Activated CD4-positive, alpha-beta T cell treated with anti-CD3 and anti-CD28 coated beads, Interleukin-2, amount 10 ng/mL, durations not matched to agents 7 days and 5 days (primary cell): ENCODE measurements around the gene DOCK4. TPM values are rescaled to one million over a fixed set of nuclear protein-coding genes. Genes with fewer than 3 reads are reported as not detected.

Source experiments
- CTCF ChIA-PET: fragments of 350-600 bp; sonication (Branson Sonifier 250); formaldehyde crosslinking; loops from one replicate; lab custom pipeline; 2021; ENCODE audit warnings: antibody characterized with exemption; lab: Charles Lee
- POLR2A ChIA-PET: fragments of 350-600 bp; sonication (Branson Sonifier 250); formaldehyde crosslinking; loops from one replicate; lab custom pipeline; 2021; ENCODE audit warnings: antibody characterized with exemption; lab: Charles Lee
- DNase-seq: peaks from one replicate; pipeline ENCODE4 v3.0.0-alpha.2; 2020
- H3K27ac Mint-ChIP-seq: one replicate; pipeline ENCODE4 v1.8.0; 2021; ENCODE audit warnings: mild to moderate bottlenecking, moderate library complexity, mixed read lengths
- H3K27me3 Mint-ChIP-seq: one replicate; pipeline ENCODE4 v1.8.0; 2021; ENCODE audit warnings: mixed read lengths
- H3K36me3 Mint-ChIP-seq: one replicate; pipeline ENCODE4 v1.8.0; 2021; ENCODE audit warnings: low read depth, mixed read lengths
- H3K4me1 Mint-ChIP-seq: one replicate; pipeline ENCODE4 v1.8.0; 2021; ENCODE audit warnings: mixed read lengths
- H3K4me3 Mint-ChIP-seq: one replicate; pipeline ENCODE4 v1.8.0; 2021; ENCODE audit warnings: mild to moderate bottlenecking, moderate library complexity, mixed read lengths
- H3K9me3 Mint-ChIP-seq: one replicate; pipeline ENCODE4 v1.8.0; 2021; ENCODE audit warnings: mixed read lengths
- total RNA-seq, 2 experiments: library from RNA; stranded (reverse); gene quantifications; one replicate each; pipeline ENCODE4 v1.2.3, GENCODE V29; 2021

Gene DOCK4
- total RNA-seq, 2 experiments from 2014 or later: 0.12 to 0.25 TPM

- ChIA-PET CTCF (interaction anchor here (0.7 kb wide), 1 partner anchor 726 kb away, joined by 3 read pairs; no protein-coding TSS in a partner anchor), POLR2A (no interaction called here)
- DNase-seq: no peak
- Mint-ChIP-seq H3K27ac (no peak overlapping the region), H3K27me3 (no peaks in the 10 kb centered on the region), H3K36me3 (no peaks in the 10 kb centered on the region), H3K4me3 (no peak overlapping the region), H3K4me1 (peaks cover 7% of the 10 kb centered on the region), H3K9me3 (no peaks in the 10 kb centered on the region)
These were observed 363.7 kb downstream of the DOCK4 start for GRCh38 chr7:111842491-111842890.

GRCh38 chr7:111841596-111842205 is 364.5 kb downstream of the DOCK4 start:
- peaks cover 7% of the 10 kb centered on the region for H3K4me1 Mint-ChIP-seq
- H3K9me3 Mint-ChIP-seq: no peaks in the 10 kb centered on the region
- no peak overlapping the region for H3K27ac Mint-ChIP-seq
- no peaks in the 10 kb centered on the region for H3K36me3 Mint-ChIP-seq
- CTCF ChIA-PET: no interaction called here
- no peaks in the 10 kb centered on the region for H3K27me3 Mint-ChIP-seq
- no peak overlapping the region for H3K4me3 Mint-ChIP-seq
- no peak for DNase-seq
- POLR2A ChIA-PET: no interaction called here

DNA sequence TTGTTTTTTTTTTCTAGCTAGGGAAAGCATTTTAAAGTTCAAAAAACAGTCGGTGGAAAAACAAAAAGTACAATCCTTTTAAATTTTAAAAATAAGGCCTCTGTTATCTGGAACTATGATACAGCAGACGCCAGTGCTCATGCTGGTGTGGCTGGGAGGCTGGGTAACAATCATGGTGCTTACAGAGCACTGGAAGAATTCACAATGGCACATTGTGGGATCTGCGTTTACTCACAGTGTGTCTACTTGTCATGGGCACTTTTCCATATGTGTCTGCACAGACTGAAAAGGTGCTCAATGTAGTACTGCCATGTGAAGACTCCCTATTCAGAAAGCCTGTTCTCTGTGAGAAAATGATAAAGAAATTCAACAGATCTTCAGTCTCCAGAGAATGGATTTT is 365.7 kb downstream of the DOCK4 start:
- Mint-ChIP-seq H3K27me3 (no peaks in the 10 kb centered on the region), H3K4me3 (no peak overlapping the region), H3K9me3 (no peaks in the 10 kb centered on the region), H3K27ac (no peak overlapping the region), H3K4me1 (peaks cover 7% of the 10 kb centered on the region), H3K36me3 (no peaks in the 10 kb centered on the region)
- DNase-seq: no peak
- POLR2A ChIA-PET: no interaction called here
- CTCF ChIA-PET: no interaction called here

GRCh38 chr7:111839261-111839660 is 366.9 kb downstream of the DOCK4 start:
- ChIA-PET POLR2A (no interaction called here), CTCF (no interaction called here)
- peaks cover 1% of the 10 kb centered on the region for H3K27me3 Mint-ChIP-seq
- DNase-seq: no peak
- H3K9me3 Mint-ChIP-seq: no peaks in the 10 kb centered on the region
- no peak overlapping the region for H3K27ac Mint-ChIP-seq
- H3K4me3 Mint-ChIP-seq: no peak overlapping the region
- H3K4me1 Mint-ChIP-seq: peaks cover 7% of the 10 kb centered on the region
- no peaks in the 10 kb centered on the region for H3K36me3 Mint-ChIP-seq

- H3K4me3 Mint-ChIP-seq: no peak overlapping the region
- ChIA-PET CTCF (no interaction called here), POLR2A (no interaction called here)
- DNase-seq: no peak
- no peaks in the 10 kb centered on the region for H3K36me3 Mint-ChIP-seq
- peaks cover 3% of the 10 kb centered on the region for H3K4me1 Mint-ChIP-seq
- H3K27ac Mint-ChIP-seq: no peak overlapping the region
- peaks cover 3% of the 10 kb centered on the region for H3K27me3 Mint-ChIP-seq
- H3K9me3 Mint-ChIP-seq: no peaks in the 10 kb centered on the region
These were observed 369.6 kb downstream of the DOCK4 start for GRCh38 chr7:111836592-111836991.

DNA sequence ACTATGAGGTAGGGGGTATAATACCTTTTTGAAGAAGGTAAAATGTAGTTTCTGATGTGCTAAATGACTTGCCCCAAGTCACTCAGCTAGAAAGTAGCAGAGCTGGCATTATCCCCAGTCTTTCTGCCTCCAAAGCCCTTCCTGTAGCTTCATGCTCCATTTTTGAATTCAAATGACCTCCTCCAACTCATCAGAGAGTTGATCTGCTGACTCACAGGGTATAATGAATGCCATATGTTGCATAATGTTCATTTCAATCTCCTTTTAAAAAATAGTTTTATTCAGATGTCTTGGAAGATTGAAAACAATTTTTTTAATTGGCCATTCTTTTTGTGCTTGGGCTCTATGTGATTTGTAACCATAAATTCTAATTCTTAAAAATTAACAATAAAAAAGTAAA is 371.1 kb downstream of the DOCK4 start:
- H3K36me3 Mint-ChIP-seq: no peaks in the 10 kb centered on the region

GRCh38 chr7:111834367-111834766 is 371.8 kb downstream of the DOCK4 start:
- no peak overlapping the region for H3K27ac Mint-ChIP-seq
- ChIA-PET POLR2A (interaction anchor here (0.7 kb wide), 1 partner anchor 33 kb away, joined by 3 read pairs; no protein-coding TSS in a partner anchor), CTCF (interaction anchor here (0.6 kb wide), 1 partner anchor 11 kb away, joined by 3 read pairs; no protein-coding TSS in a partner anchor)
- no peaks in the 10 kb centered on the region for H3K9me3 Mint-ChIP-seq
- H3K27me3 Mint-ChIP-seq: peaks cover 3% of the 10 kb centered on the region
- no peak for DNase-seq
- H3K36me3 Mint-ChIP-seq: no peaks in the 10 kb centered on the region
- H3K4me1 Mint-ChIP-seq: no peaks in the 10 kb centered on the region
- no peak overlapping the region for H3K4me3 Mint-ChIP-seq

More for the DNA sequence above, 371.1 kb downstream of the DOCK4 start:
- no peaks in the 10 kb centered on the region for H3K4me1 Mint-ChIP-seq
- no peaks in the 10 kb centered on the region for H3K9me3 Mint-ChIP-seq
- POLR2A ChIA-PET: no interaction called here
- CTCF ChIA-PET: interaction anchor here (0.6 kb wide), 1 partner anchor 12 kb away, joined by 3 read pairs; no protein-coding TSS in a partner anchor
- no peak overlapping the region for H3K4me3 Mint-ChIP-seq
- DNase-seq: no peak
- H3K27ac Mint-ChIP-seq: no peak overlapping the region
- peaks cover 3% of the 10 kb centered on the region for H3K27me3 Mint-ChIP-seq

DNA sequence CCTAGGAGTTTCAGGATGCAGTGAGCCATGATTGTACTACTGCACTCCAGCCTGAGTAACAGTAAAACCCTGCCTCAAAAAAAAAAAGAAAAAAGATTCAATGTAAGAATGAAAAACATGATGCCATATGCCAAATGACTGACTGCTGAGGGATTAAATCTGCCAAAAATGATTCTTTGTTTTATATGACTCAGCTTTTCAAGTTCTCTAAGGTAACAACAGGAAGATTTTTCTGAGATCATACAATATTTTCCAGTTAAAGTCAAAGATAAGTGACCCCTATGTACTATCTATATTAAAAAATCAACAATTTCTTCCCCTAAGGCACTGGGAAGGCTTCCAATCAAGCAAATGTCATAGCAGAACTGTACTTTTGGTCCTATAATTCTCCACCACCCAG is 372.7 kb downstream of the DOCK4 start:
- H3K9me3 Mint-ChIP-seq: no peaks in the 10 kb centered on the region
- no peak overlapping the region for H3K4me3 Mint-ChIP-seq
- ChIA-PET POLR2A (no interaction called here), CTCF (no interaction called here)
- no peak overlapping the region for H3K27ac Mint-ChIP-seq
- no peak for DNase-seq
- H3K36me3 Mint-ChIP-seq: no peaks in the 10 kb centered on the region
- H3K4me1 Mint-ChIP-seq: no peaks in the 10 kb centered on the region
- peaks cover 3% of the 10 kb centered on the region for H3K27me3 Mint-ChIP-seq

DNA sequence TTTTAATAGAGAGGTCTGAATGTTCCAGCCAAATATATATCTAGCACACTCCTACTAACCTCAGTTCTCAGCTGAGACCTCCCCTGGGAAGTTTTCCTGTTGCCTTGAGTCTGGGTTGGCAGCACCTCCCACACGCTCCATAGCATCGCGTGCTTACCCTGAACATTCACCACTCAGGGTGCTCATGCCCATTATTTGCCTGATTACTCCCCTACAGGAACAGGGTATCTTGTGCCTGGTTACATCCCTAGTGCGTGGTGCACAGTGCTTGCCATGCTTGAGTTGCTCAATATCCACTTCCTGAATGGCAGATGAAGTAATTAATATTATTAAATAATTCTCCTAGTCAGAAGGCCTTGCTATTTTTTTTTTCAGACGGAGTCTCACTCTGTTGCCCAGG is 374.0 kb downstream of the DOCK4 start:
- CTCF ChIA-PET: interaction anchor here (1.4 kb wide), 1 partner anchor 12 kb away, joined by 3 read pairs; no protein-coding TSS in a partner anchor
- H3K9me3 Mint-ChIP-seq: no peaks in the 10 kb centered on the region
- H3K27me3 Mint-ChIP-seq: peaks cover 3% of the 10 kb centered on the region
- H3K27ac Mint-ChIP-seq: no peak overlapping the region
- no peaks in the 10 kb centered on the region for H3K4me1 Mint-ChIP-seq
- POLR2A ChIA-PET: no interaction called here
- no peaks in the 10 kb centered on the region for H3K36me3 Mint-ChIP-seq
- H3K4me3 Mint-ChIP-seq: no peak overlapping the region
- no peak for DNase-seq

DNA sequence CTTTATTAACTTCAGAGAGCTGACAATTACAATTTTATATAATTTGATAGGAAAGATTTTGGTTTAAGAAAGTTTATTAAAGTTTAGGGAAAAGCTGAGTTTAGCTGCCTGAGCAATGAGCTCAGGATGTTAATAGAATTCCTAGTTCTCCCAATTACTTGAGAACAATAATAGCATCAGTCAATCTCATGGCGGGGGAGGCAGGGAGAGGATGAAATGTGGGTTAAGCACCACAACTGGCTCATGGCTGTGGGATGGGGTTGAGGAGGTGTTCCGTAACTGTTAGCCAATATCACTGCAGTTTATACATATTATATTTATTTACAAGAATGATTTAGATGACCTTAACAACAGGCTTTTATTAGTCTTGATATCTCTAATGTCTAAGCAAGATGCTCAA is 377.0 kb downstream of the DOCK4 start:
- ChIA-PET CTCF (no interaction called here), POLR2A (no interaction called here)
- Mint-ChIP-seq H3K36me3 (no peaks in the 10 kb centered on the region), H3K27ac (no peak overlapping the region), H3K9me3 (no peaks in the 10 kb centered on the region), H3K4me3 (no peak overlapping the region), H3K27me3 (peaks cover 3% of the 10 kb centered on the region), H3K4me1 (no peaks in the 10 kb centered on the region)
- DNase-seq: no peak

GRCh38 chr7:111827863-111828504 is 378.2 kb downstream of the DOCK4 start:
- Mint-ChIP-seq H3K36me3 (no peaks in the 10 kb centered on the region), H3K4me1 (no peaks in the 10 kb centered on the region), H3K4me3 (no peak overlapping the region), H3K27me3 (peaks cover 1% of the 10 kb centered on the region), H3K27ac (no peak overlapping the region), H3K9me3 (no peaks in the 10 kb centered on the region)
- POLR2A ChIA-PET: no interaction called here
- DNase-seq: no peak
- CTCF ChIA-PET: no interaction called here

DNA sequence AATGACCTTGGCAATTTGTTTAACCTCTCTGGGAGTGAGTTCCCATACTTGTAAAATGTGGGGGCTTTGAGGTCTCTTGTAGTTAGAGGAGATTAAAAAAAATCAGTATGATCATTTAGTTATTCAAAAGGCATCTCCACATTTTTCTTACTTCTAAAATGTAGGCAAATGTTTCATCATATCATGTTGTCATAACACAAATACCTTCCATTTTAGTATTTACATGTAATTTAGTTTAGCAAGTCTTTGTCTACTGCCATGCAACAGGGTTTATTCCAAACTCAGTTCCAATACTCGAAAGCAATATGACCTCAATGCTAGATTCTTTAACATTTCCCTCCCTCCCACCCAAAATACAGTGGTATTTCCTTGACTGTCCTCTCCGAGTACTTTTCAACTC is 381.2 kb downstream of the DOCK4 start:
- no peaks in the 10 kb centered on the region for H3K9me3 Mint-ChIP-seq
- no peaks in the 10 kb centered on the region for H3K36me3 Mint-ChIP-seq
- H3K27ac Mint-ChIP-seq: no peak overlapping the region
- CTCF ChIA-PET: no interaction called here
- H3K27me3 Mint-ChIP-seq: peaks cover 1% of the 10 kb centered on the region
- POLR2A ChIA-PET: no interaction called here
- no peak overlapping the region for H3K4me3 Mint-ChIP-seq
- DNase-seq: no peak
- no peaks in the 10 kb centered on the region for H3K4me1 Mint-ChIP-seq

DNA sequence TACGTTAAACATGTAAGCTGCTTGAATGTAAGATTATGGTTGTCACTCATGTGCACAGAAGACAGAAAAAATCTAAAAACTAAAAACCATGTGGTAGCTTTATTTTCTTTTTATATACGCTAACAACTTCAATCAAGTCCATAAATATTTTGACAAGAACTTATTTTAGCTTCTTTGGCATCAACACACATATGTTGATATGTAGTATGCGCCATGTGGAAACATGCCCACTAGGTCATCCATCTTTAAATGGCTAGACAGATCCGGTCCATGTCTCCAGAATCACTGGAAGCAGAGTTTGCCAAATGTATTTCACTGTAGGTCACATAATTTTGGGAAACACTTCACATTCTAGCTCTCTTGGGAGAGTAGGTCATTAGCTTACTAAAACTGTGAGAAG is 382.4 kb downstream of the DOCK4 start:
- H3K36me3 Mint-ChIP-seq: no peaks in the 10 kb centered on the region
- no peak overlapping the region for H3K27ac Mint-ChIP-seq
- H3K27me3 Mint-ChIP-seq: peaks cover 1% of the 10 kb centered on the region
- H3K4me3 Mint-ChIP-seq: no peak overlapping the region
- POLR2A ChIA-PET: no interaction called here
- no peaks in the 10 kb centered on the region for H3K9me3 Mint-ChIP-seq
- H3K4me1 Mint-ChIP-seq: no peaks in the 10 kb centered on the region
- CTCF ChIA-PET: interaction anchor here (0.5 to 0.6 kb wide), 2 partner anchors 11 to 206 kb away, joined by 3 to 4 read pairs; no protein-coding TSS in a partner anchor
- DNase-seq: no peak
